T-helper 1 cell treated with Interleukin-12 subunit alpha and Interleukin-12 subunit beta and Interleukin-4 antibody, amounts not matched to agents 30 μg/mL and 1 μg/mL, for 36 hours (primary cell): ENCODE measurements around the gene MRPS21.

Experiments used
- H3K27ac Mint-ChIP-seq: one replicate; pipeline ENCODE4 v1.8.0; 2021; ENCODE audit warnings: mild to moderate bottlenecking, mixed read lengths
- H3K27me3 Mint-ChIP-seq: one replicate; pipeline ENCODE4 v1.8.0; 2021; ENCODE audit warnings: low read depth, mixed read lengths
- H3K36me3 Mint-ChIP-seq: one replicate; pipeline ENCODE4 v1.8.0; 2021; ENCODE audit warnings: low read depth, mixed read lengths
- H3K4me1 Mint-ChIP-seq: one replicate; pipeline ENCODE4 v1.8.0; 2021; ENCODE audit warnings: low read depth, mixed read lengths
- H3K4me3 Mint-ChIP-seq: one replicate; pipeline ENCODE4 v1.8.0; 2021; ENCODE audit warnings: mild to moderate bottlenecking, moderate library complexity, mixed read lengths
- H3K9me3 Mint-ChIP-seq: one replicate; pipeline ENCODE4 v1.8.0; 2021; ENCODE audit warnings: mixed read lengths

The MRPS21 gene

DNA sequence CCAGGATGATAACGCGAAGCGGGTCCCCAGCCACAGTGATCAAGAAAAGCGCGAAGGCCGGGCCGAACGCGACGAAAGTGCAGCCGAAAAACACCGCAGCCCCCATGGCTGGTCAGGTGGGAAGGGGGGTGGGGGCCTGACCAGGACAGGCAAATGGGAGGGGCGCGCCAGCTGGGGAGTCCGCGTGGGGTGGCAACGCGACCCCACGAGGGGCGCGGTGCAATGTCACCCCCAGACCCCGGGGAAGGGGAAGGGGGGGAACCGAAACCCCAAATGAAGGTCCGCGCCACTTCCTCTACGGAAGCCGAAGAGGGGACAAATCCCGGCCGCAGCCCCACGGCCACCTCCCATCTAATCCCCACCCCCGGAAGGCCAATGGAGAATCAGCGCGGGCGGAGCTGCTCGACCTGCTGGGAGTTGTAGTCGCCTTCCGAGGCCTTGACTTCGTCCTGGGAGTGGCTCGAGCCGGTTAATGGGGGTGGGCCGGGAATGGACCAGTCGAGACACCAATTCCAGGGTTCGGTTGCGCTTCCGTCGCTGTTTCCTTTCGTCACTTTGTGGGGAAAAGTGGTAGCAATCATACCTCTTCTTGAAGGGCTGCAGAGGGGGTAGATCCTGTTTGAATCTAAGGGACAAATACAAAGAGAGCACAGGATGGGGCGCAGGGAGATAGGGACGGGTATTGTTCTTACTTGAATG is 24.8 kb upstream of the MRPS21 start, which contains the start of gene APH1A:
APH1A (minus strand) TSS at position 312 of the 699 bp plus-strand sequence; CDS start at position 106, 206 bp downstream.
- Mint-ChIP-seq H3K36me3 (peaks cover 34% of the 10 kb centered on the region), H3K27ac (peak within 1 kb of the TSS; percentile 98), H3K27me3 (no peaks in the 10 kb centered on the region), H3K9me3 (no peaks in the 10 kb centered on the region), H3K4me1 (peaks cover 25% of the 10 kb centered on the region), H3K4me3 (peak within 1 kb of the TSS; percentile 93)

- Mint-ChIP-seq H3K4me1 (peaks cover 25% of the 10 kb centered on the region), H3K4me3 (peak overlapping the region; percentile 93), H3K36me3 (peaks cover 34% of the 10 kb centered on the region), H3K27ac (peak overlapping the region; percentile 98), H3K27me3 (no peaks in the 10 kb centered on the region), H3K9me3 (no peaks in the 10 kb centered on the region)
These were observed 24.2 kb upstream of the MRPS21 start for GRCh38 chr1:150269451-150269850.

GRCh38 chr1:150271291-150271959 is 22.2 kb upstream of the MRPS21 start:
- Mint-ChIP-seq H3K9me3 (no peaks in the 10 kb centered on the region), H3K36me3 (peaks cover 19% of the 10 kb centered on the region), H3K27me3 (no peaks in the 10 kb centered on the region), H3K4me1 (peaks cover 23% of the 10 kb centered on the region), H3K4me3 (no peak overlapping the region), H3K27ac (no peak overlapping the region)

GRCh38 chr1:150273311-150273710 is 20.4 kb upstream of the MRPS21 start:
- Mint-ChIP-seq H3K4me1 (peaks cover 7% of the 10 kb centered on the region), H3K27me3 (no peaks in the 10 kb centered on the region), H3K9me3 (no peaks in the 10 kb centered on the region), H3K27ac (no peak overlapping the region), H3K4me3 (no peak overlapping the region), H3K36me3 (peaks cover 4% of the 10 kb centered on the region)

- Mint-ChIP-seq H3K27me3 (peaks cover 17% of the 10 kb centered on the region), H3K4me3 (peak overlapping the region; percentile 58), H3K27ac (no peak overlapping the region), H3K9me3 (no peaks in the 10 kb centered on the region), H3K4me1 (peaks cover 22% of the 10 kb centered on the region), H3K36me3 (peaks cover 4% of the 10 kb centered on the region)
These were observed 13.4 kb upstream of the MRPS21 start for GRCh38 chr1:150280138-150280707.

DNA sequence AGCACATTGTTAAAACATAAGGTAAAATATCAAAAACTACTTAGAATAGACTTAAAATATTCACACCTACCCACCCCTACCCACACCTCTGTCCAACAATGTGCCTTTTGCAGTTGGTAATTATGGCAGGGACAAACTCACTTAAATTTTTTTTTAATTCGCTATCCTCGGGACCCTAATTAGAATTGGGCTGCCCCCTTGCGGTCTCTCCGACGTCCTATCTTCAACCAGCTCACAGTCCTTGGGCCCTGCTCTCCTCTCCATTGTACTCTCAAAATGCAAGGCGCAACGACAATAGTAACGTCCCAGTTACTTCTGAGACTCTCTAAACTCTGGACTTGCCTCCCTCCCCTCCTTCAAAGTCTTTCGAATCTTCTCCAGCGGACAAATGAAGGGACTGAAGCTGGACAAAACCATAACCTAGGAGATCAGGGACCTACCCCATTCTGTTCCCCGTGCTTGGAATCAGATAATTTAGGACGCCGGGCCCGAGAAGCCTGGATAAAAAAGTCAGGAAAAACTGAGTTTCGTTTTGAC is 12.4 kb upstream of the MRPS21 start:
- Mint-ChIP-seq H3K4me1 (peaks cover 22% of the 10 kb centered on the region), H3K27me3 (peaks cover 17% of the 10 kb centered on the region), H3K9me3 (no peaks in the 10 kb centered on the region), H3K27ac (peak overlapping the region; percentile 85), H3K36me3 (peaks cover 4% of the 10 kb centered on the region), H3K4me3 (peak overlapping the region; percentile 96)

DNA sequence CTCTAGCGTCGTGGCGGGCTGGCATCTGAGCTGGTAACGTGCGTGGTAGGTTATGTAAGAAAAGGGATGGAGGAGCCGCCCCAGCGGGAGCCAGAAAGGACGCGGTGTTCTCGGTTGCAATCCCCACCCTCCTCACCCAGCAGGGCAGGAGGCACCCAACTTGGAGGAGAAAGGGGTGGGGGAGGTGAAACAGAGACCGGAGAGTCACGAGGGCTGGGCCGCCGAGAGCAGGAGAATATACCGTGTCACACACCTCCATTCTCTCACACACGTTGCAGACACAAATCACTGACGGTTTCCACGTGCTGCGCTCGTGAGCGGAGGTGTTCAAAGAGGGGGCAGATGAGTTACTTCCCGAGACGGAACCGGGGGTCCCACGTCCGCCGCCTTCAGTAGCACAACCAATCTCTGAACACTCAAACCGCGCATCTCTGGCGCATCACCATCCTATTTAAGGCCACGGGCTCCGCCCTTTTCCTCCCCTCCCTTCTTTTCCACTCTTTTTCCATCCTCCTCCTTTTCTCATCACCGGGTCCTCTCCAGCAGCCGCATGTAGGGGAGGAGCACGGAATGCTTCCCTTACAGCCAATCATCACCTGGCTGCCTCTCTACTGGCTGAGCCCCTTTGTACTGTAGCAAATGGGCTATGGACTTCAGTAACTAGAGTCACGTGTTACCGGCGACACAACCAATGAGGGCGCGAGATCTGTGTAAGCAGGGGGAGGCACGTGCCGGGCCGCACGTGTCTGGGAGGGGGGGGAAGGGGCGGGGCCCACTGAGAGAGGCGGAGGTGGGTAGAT is 11.7 kb upstream of the MRPS21 start, which contains the start of gene CIART:
CIART (plus strand) TSS at position 797 of the 800 bp plus-strand sequence. CDS start 714 bp downstream, outside the sequence.
- peak within 1 kb of the TSS; percentile 96 for H3K4me3 Mint-ChIP-seq
- peak within 1 kb of the TSS; percentile 85 for H3K27ac Mint-ChIP-seq
- peaks cover 17% of the 10 kb centered on the region for H3K27me3 Mint-ChIP-seq
- peaks cover 22% of the 10 kb centered on the region for H3K4me1 Mint-ChIP-seq
- H3K36me3 Mint-ChIP-seq, result peaks cover 4% of the 10 kb centered on the region
- H3K9me3 Mint-ChIP-seq, result no peaks in the 10 kb centered on the region

- Mint-ChIP-seq H3K4me3 (peak overlapping the region; percentile 96), H3K36me3 (peaks cover 4% of the 10 kb centered on the region), H3K27me3 (peaks cover 17% of the 10 kb centered on the region), H3K9me3 (no peaks in the 10 kb centered on the region), H3K27ac (peak overlapping the region; percentile 85), H3K4me1 (peaks cover 22% of the 10 kb centered on the region)
These were observed 11.1 kb upstream of the MRPS21 start for GRCh38 chr1:150282558-150282958.

- Mint-ChIP-seq H3K36me3 (peaks cover 4% of the 10 kb centered on the region), H3K9me3 (no peaks in the 10 kb centered on the region), H3K4me3 (peak overlapping the region; percentile 6), H3K27me3 (peaks cover 17% of the 10 kb centered on the region), H3K4me1 (peaks cover 22% of the 10 kb centered on the region), H3K27ac (no peak overlapping the region)
These were observed 10.4 kb upstream of the MRPS21 start for GRCh38 chr1:150283260-150283659.

DNA sequence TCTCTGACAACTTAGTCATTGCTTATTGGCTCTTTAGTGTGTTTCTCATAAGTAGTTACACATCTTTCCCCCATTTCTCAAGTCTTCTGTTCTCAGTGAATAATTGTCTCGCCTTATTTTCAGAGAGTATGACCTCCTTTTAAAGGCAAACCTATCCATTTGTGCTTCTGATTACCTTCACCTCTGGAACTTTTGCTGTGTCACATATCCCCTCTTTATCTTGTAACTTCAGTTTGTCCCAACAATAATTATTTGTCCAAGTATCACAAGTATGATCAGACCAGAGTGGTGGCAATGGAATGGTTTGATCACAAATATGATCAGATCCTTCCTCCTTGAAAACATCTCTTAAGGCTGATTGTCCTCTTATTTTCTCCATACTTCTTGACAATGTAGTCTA is 5.3 kb upstream of the MRPS21 start:
- peaks cover 6% of the 10 kb centered on the region for H3K4me1 Mint-ChIP-seq
- no peaks in the 10 kb centered on the region for H3K27me3 Mint-ChIP-seq
- H3K4me3 Mint-ChIP-seq, result no peak overlapping the region
- no peaks in the 10 kb centered on the region for H3K36me3 Mint-ChIP-seq
- no peak overlapping the region for H3K27ac Mint-ChIP-seq
- no peaks in the 10 kb centered on the region for H3K9me3 Mint-ChIP-seq

GRCh38 chr1:150288822-150289221 is 4.8 kb upstream of the MRPS21 start:
- no peaks in the 10 kb centered on the region for H3K27me3 Mint-ChIP-seq
- H3K36me3 Mint-ChIP-seq, result no peaks in the 10 kb centered on the region
- H3K27ac Mint-ChIP-seq, result no peak overlapping the region
- no peaks in the 10 kb centered on the region for H3K9me3 Mint-ChIP-seq
- H3K4me1 Mint-ChIP-seq, result peaks cover 10% of the 10 kb centered on the region
- H3K4me3 Mint-ChIP-seq, result no peak overlapping the region

GRCh38 chr1:150295476-150295875 is 1.8 kb downstream of the MRPS21 start:
- peaks cover 30% of the 10 kb centered on the region for H3K4me1 Mint-ChIP-seq
- no peaks in the 10 kb centered on the region for H3K27me3 Mint-ChIP-seq
- peaks cover 16% of the 10 kb centered on the region for H3K36me3 Mint-ChIP-seq
- H3K27ac Mint-ChIP-seq, result no peak overlapping the region
- no peaks in the 10 kb centered on the region for H3K9me3 Mint-ChIP-seq
- H3K4me3 Mint-ChIP-seq, result no peak overlapping the region

- Mint-ChIP-seq H3K9me3 (no peaks in the 10 kb centered on the region), H3K4me1 (peaks cover 21% of the 10 kb centered on the region), H3K27ac (no peak overlapping the region), H3K27me3 (no peaks in the 10 kb centered on the region), H3K4me3 (no peak overlapping the region), H3K36me3 (peaks cover 27% of the 10 kb centered on the region)
These were observed 6.1 kb downstream of the MRPS21 start for GRCh38 chr1:150299716-150300115.

DNA sequence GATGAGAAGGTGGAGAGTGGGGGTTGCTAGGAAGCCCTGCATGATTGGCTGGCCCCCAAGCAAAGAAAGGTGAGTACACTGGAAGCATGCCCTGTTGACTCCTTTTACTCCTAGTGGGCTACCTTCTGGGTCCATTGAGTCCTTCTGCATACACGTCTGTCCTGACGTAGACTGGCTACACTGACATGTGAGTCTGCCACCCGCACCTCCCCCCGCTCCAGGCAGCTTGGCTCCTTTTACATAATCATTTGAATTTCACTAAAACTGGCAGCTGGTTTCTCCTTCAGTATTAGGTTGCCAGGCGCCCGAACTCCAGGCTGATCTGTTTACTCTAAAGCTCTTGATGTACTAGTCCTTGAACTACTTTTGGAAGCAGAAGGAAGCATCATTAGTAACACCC is 8.7 kb downstream of the MRPS21 start:
- Mint-ChIP-seq H3K4me3 (no peak overlapping the region), H3K4me1 (peaks cover 9% of the 10 kb centered on the region), H3K36me3 (peaks cover 20% of the 10 kb centered on the region), H3K9me3 (no peaks in the 10 kb centered on the region), H3K27me3 (no peaks in the 10 kb centered on the region), H3K27ac (no peak overlapping the region)
